SK-N-SH treated with all-trans-retinoic acid at 6 μM for 48 hours (cell line): Measurements from ENCODE around the gene PUM2.

Experiments used
- ATAC-seq: fragments of 200-7000 bp; cut with Tn5 transposase; 3 replicates; pipeline ENCODE4 v1.9.1; 2020; ENCODE audit warnings: mild to moderate bottlenecking, moderate library complexity
- ARNTL ChIP-seq: fragments of 450-650 bp; formaldehyde crosslinking; IDR thresholded peaks from 2 replicates; pipeline ENCODE4 v1.5.0; 2020; ENCODE audit warnings: low read depth, mild to moderate bottlenecking, moderate library complexity, borderline replicate concordance
- BACH2 ChIP-seq: fragments of 250-450 bp; sonication (Bioruptor Pico); IDR thresholded peaks from 2 replicates; pipeline ENCODE4 v1.9.0; 2021; ENCODE audit warnings: mild to moderate bottlenecking, borderline replicate concordance
- CSDC2 ChIP-seq: fragments of 250-450 bp; sonication (Bioruptor Pico); IDR thresholded peaks from 2 replicates; pipeline ENCODE4 v1.5.0; 2020; ENCODE audit warnings: mild to moderate bottlenecking, moderate library complexity
- CSRNP3 ChIP-seq: fragments of 250-450 bp; sonication (Bioruptor Pico); IDR thresholded peaks from 2 replicates; pipeline ENCODE4 v1.5.1; 2021; ENCODE audit warnings: mild to moderate bottlenecking, moderate library complexity
- ESRRG ChIP-seq: fragments of 250-450 bp; sonication (Bioruptor Pico); IDR thresholded peaks from 2 replicates; pipeline ENCODE4 v1.6.1; 2021; ENCODE audit warnings: mild to moderate bottlenecking
- GLIS3 ChIP-seq: fragments of 250-450 bp; sonication (Bioruptor Pico); IDR thresholded peaks from 2 replicates; pipeline ENCODE4 v1.5.0; 2020; ENCODE audit warnings: mild to moderate bottlenecking, moderate library complexity
- ISL1 ChIP-seq: fragments of 250-450 bp; sonication (Bioruptor Pico); IDR thresholded peaks from 2 replicates; pipeline ENCODE4 v2.1.2; 2022; ENCODE audit warnings: mild to moderate bottlenecking, moderate library complexity
- PATZ1 ChIP-seq: fragments of 250-450 bp; sonication (Bioruptor Pico); IDR thresholded peaks from 2 replicates; pipeline ENCODE4 v1.8.0; 2020; ENCODE audit warnings: mild to moderate bottlenecking, moderate library complexity, borderline replicate concordance
- POU6F1 ChIP-seq: fragments of 250-450 bp; sonication (Bioruptor Pico); IDR thresholded peaks from 2 replicates; pipeline ENCODE4 v1.8.0; 2021; ENCODE audit warnings: low read depth, mild to moderate bottlenecking, moderate library complexity, borderline replicate concordance
- PPARA ChIP-seq: fragments of 250-450 bp; sonication (Bioruptor Pico); IDR thresholded peaks from 2 replicates; pipeline ENCODE4 v1.5.0; 2020; ENCODE audit warnings: mild to moderate bottlenecking, borderline replicate concordance
- RARB ChIP-seq: fragments of 250-450 bp; sonication (Bioruptor Pico); IDR thresholded peaks from 2 replicates; pipeline ENCODE4 v1.8.0; 2021; ENCODE audit warnings: mild to moderate bottlenecking, moderate library complexity
- SNAI2 ChIP-seq: fragments of 250-450 bp; sonication (Bioruptor Pico); IDR thresholded peaks from 2 replicates; pipeline ENCODE4 v1.5.0; 2020; ENCODE audit warnings: mild to moderate bottlenecking, moderate library complexity
- TCF4 ChIP-seq: fragments of 250-450 bp; sonication (Bioruptor Pico); IDR thresholded peaks from 2 replicates; pipeline ENCODE4 v1.8.0; 2021; ENCODE audit warnings: mild to moderate bottlenecking, moderate library complexity, borderline replicate concordance
- TOX ChIP-seq: fragments of 250-450 bp; sonication (Bioruptor Pico); IDR thresholded peaks from 2 replicates; pipeline ENCODE4 v1.8.0; 2021; ENCODE audit warnings: mild to moderate bottlenecking, moderate library complexity, borderline replicate concordance
- TSHZ2 ChIP-seq: fragments of 250-450 bp; sonication (Bioruptor Pico); IDR thresholded peaks from 2 replicates; pipeline ENCODE4 v1.5.0; 2020; ENCODE audit warnings: mild to moderate bottlenecking, moderate library complexity
- ZC3H10 ChIP-seq: fragments of 250-450 bp; sonication (Bioruptor Pico); IDR thresholded peaks from 2 replicates; pipeline ENCODE4 v1.5.1; 2021; ENCODE audit warnings: mild to moderate bottlenecking, moderate library complexity
- ZFP3 ChIP-seq: fragments of 250-450 bp; sonication (Bioruptor Pico); IDR thresholded peaks from 2 replicates; pipeline ENCODE4 v1.5.0; 2020; ENCODE audit warnings: mild to moderate bottlenecking, moderate library complexity
- ZFP30 ChIP-seq: fragments of 450-650 bp; formaldehyde crosslinking; IDR thresholded peaks from 2 replicates; pipeline ENCODE4 v1.5.0; 2022; ENCODE audit warnings: mild to moderate bottlenecking, moderate library complexity
- ZNF565 ChIP-seq: fragments of 450-650 bp; formaldehyde crosslinking; conservative IDR thresholded peaks from 2 replicates; pipeline ENCODE4 v1.5.0; 2020; ENCODE audit warnings: low read depth, mild to moderate bottlenecking, moderate library complexity
- ZNF70 ChIP-seq: fragments of 450-650 bp; formaldehyde crosslinking; IDR thresholded peaks from 2 replicates; pipeline ENCODE4 v1.5.0; 2020; ENCODE audit warnings: mild to moderate bottlenecking, moderate library complexity
- ZNF8 ChIP-seq: fragments of 450-650 bp; formaldehyde crosslinking; IDR thresholded peaks from 2 replicates; pipeline ENCODE4 v1.5.0; 2020; ENCODE audit warnings: mild to moderate bottlenecking, moderate library complexity

Gene PUM2

GRCh38 chr2:20214566-20215182 lies 136.0 kb downstream of the PUM2 start:
- TF ChIP-seq RARB (CRISPR knock-in tag) (no peak), TSHZ2 (CRISPR knock-in tag) (no peak), PPARA (no peak), BACH2 (CRISPR knock-in tag) (no peak), TCF4 (CRISPR knock-in tag) (no peak), CSRNP3 (CRISPR knock-in tag) (no peak), GLIS3 (no peak), ESRRG (CRISPR knock-in tag) (no peak), SNAI2 (CRISPR knock-in tag) (no peak), ZFP3 (CRISPR knock-in tag) (no peak), ZFP30 (CRISPR knock-in tag) (no peak), ZNF70 (CRISPR knock-in tag) (no peak), ZNF8 (CRISPR knock-in tag) (no peak)
- ATAC-seq: no peak

GRCh38 chr2:20213651-20214565 lies 136.7 kb downstream of the PUM2 start:
- ATAC-seq: no peak
- TF ChIP-seq TCF4 (CRISPR knock-in tag) (no peak), TOX (CRISPR knock-in tag) (no peak), PATZ1 (CRISPR knock-in tag) (no peak), SNAI2 (CRISPR knock-in tag) (no peak), CSDC2 (CRISPR knock-in tag) (no peak), BACH2 (CRISPR knock-in tag) (no peak), ARNTL (CRISPR knock-in tag) (no peak), ZNF70 (CRISPR knock-in tag) (no peak), ZC3H10 (no peak), ISL1 (CRISPR knock-in tag) (no peak), GLIS3 (no peak), ZFP30 (CRISPR knock-in tag) (no peak), RARB (CRISPR knock-in tag) (no peak), PPARA (no peak), CSRNP3 (CRISPR knock-in tag) (no peak)

- TF ChIP-seq POU6F1 (CRISPR knock-in tag) (no peak), CSDC2 (CRISPR knock-in tag) (no peak), ZFP30 (CRISPR knock-in tag) (no peak), ESRRG (CRISPR knock-in tag) (no peak), ZNF565 (CRISPR knock-in tag) (no peak), ZC3H10 (no peak), TCF4 (CRISPR knock-in tag) (no peak), PATZ1 (CRISPR knock-in tag) (no peak), ISL1 (CRISPR knock-in tag) (no peak), TOX (CRISPR knock-in tag) (no peak), GLIS3 (no peak)
- no peak for ATAC-seq
Observed at GRCh38 chr2:20212871-20213503, 137.7 kb downstream of the PUM2 start.
